Measurements from ENCODE around the gene ABT1.
"Not testable (repeated sequence)": the region's sequence is repeated elsewhere in the genome, so short reads cannot be mapped to it uniquely, and the experiment has no call there.

The ABT1 gene

GRCh38 chr6:26596579-26597388, at the start of gene ABT1:
TSS of gene ABT1 (plus strand) at chr6:26596953. CDS start at chr6:26596983, 30 bp downstream.
- DNase-seq, result peak; percentile 98

GRCh38 chr6:26547363-26547762, 49.4 kb upstream of the ABT1 start:
- not testable (repeated sequence) for DNase-seq

- no peak for DNase-seq
Measured at GRCh38 chr6:26550250-26550993, 46.3 kb upstream of the ABT1 start.

GRCh38 chr6:26552205-26552604, 44.5 kb upstream of the ABT1 start:
- DNase-seq, result no peak

GRCh38 chr6:26552640-26553188, 44.0 kb upstream of the ABT1 start:
- DNase-seq, result no peak

GRCh38 chr6:26553264-26553634, 43.5 kb upstream of the ABT1 start:
- DNase-seq, result peak; percentile 81

- peak; percentile 85 for DNase-seq
Measured at GRCh38 chr6:26553635-26554446, 42.9 kb upstream of the ABT1 start.

- no peak for DNase-seq
Measured at GRCh38 chr6:26554447-26554696, 42.4 kb upstream of the ABT1 start.

- peak; percentile 60 for DNase-seq
Measured at GRCh38 chr6:26554697-26555504, 41.9 kb upstream of the ABT1 start.

- no peak for DNase-seq
Measured at GRCh38 chr6:26555505-26556262, 41.1 kb upstream of the ABT1 start.

- no peak for DNase-seq
Measured at GRCh38 chr6:26556263-26557070, 40.3 kb upstream of the ABT1 start.

- DNase-seq, result no peak
Measured at GRCh38 chr6:26561533-26562466, 35.0 kb upstream of the ABT1 start.

GRCh38 chr6:26563488-26563887, 33.3 kb upstream of the ABT1 start:
- no peak for DNase-seq

- peak; percentile 97 for DNase-seq
Measured at GRCh38 chr6:26568601-26569432, 27.9 kb upstream of the ABT1 start.

- no peak for DNase-seq
Measured at GRCh38 chr6:26569433-26569764, 27.4 kb upstream of the ABT1 start.

- no peak for DNase-seq
Measured at GRCh38 chr6:26570027-26570809, 26.5 kb upstream of the ABT1 start.

GRCh38 chr6:26571592-26572296, 25.0 kb upstream of the ABT1 start:
- peak; percentile 61 for DNase-seq
